Hippocampal formation (tissue), 2 donors: ENCODE results near the gene TEX2.

Experiments used
- DNase-seq, 2 donors: peaks; one replicate each; lab custom pipeline; 2025; lab: John Stamatoyannopoulos, UW

TEX2 gene

GRCh38 chr17:64115043-64115698, 147.9 kb downstream of the TEX2 start:
- no peak for DNase-seq

GRCh38 chr17:64113006-64113405, 150.1 kb downstream of the TEX2 start:
- no peak for DNase-seq

- DNase-seq = no peak
Observed at GRCh38 chr17:64111831-64112230, 151.2 kb downstream of the TEX2 start.

GRCh38 chr17:64110379-64111152, 152.5 kb downstream of the TEX2 start:
- DNase-seq = no peak

GRCh38 chr17:64109400-64109799, 153.7 kb downstream of the TEX2 start:
- DNase-seq = no peak

- no peak for DNase-seq
Observed at GRCh38 chr17:64107500-64108236, 155.4 kb downstream of the TEX2 start.

- no peak for DNase-seq
Observed at GRCh38 chr17:64106918-64107317, 156.1 kb downstream of the TEX2 start.

- DNase-seq = no peak
Observed at GRCh38 chr17:64103391-64104364, 159.4 kb downstream of the TEX2 start.

- DNase-seq = no peak
Observed at GRCh38 chr17:64102627-64103390, 160.3 kb downstream of the TEX2 start.

- DNase-seq = no peak
Observed at GRCh38 chr17:64099543-64099942, 163.5 kb downstream of the TEX2 start.
